MM.1S (cell line): Measurements from ENCODE around the gene PSAT1.

ENCODE experiments used
- DNase-seq: peaks from one replicate; pipeline ENCODE4 v3.0.0-alpha.2; 2015
- H2AFZ ChIP-seq: fragments of 300-600 bp; sonication (generic); 2 replicates; pipeline ENCODE4 v1.6.0; 2016; ENCODE audit warnings: antibody characterized with exemption, low read length
- H3F3A ChIP-seq: fragments of 300-600 bp; sonication (generic); 2 replicates; pipeline ENCODE4 v1.6.1; 2016; ENCODE audit warnings: mild to moderate bottlenecking, antibody characterized with exemption, low read length, moderate library complexity, mixed read lengths; ENCODE audit not compliant: insufficient read depth
- H3K27ac ChIP-seq: fragments of 300-600 bp; sonication (generic); 2 replicates; pipeline ENCODE4 v1.5.1; 2016; ENCODE audit warnings: mild to moderate bottlenecking, low read length
- H3K27me3 ChIP-seq: fragments of 300-600 bp; sonication (generic); replicated peaks from 2 replicates; pipeline ENCODE4 v1.6.0; 2016; ENCODE audit warnings: low read length; ENCODE audit not compliant: insufficient read depth
- H3K36me3 ChIP-seq: fragments of 300-600 bp; sonication (generic); replicated peaks from 2 replicates; pipeline ENCODE4 v1.6.1; 2016; ENCODE audit warnings: mild to moderate bottlenecking, low read length, mixed read lengths; ENCODE audit not compliant: insufficient read depth
- H3K4me1 ChIP-seq: fragments of 300-600 bp; sonication (generic); 2 replicates; pipeline ENCODE4 v1.6.1; 2016; ENCODE audit warnings: low read length, mixed read lengths
- H3K4me2 ChIP-seq: fragments of 300-600 bp; sonication (generic); 2 replicates; pipeline ENCODE4 v1.6.0; 2016; ENCODE audit warnings: low read depth, low read length
- H3K4me3 ChIP-seq: fragments of 300-600 bp; sonication (generic); 2 replicates; pipeline ENCODE4 v1.5.1; 2016; ENCODE audit warnings: low read length, mixed read lengths
- H3K79me2 ChIP-seq: fragments of 300-600 bp; sonication (generic); 2 replicates; pipeline ENCODE4 v1.6.1; 2016; ENCODE audit warnings: mixed run types, low read length, mixed read lengths
- H3K9ac ChIP-seq: fragments of 300-600 bp; sonication (generic); 2 replicates; pipeline ENCODE4 v1.6.1; 2016; ENCODE audit warnings: low read length, mixed read lengths
- H3K9me2 ChIP-seq: fragments of 300-600 bp; sonication (generic); replicated peaks from 2 replicates; pipeline ENCODE4 v1.6.1; 2016; ENCODE audit warnings: mild to moderate bottlenecking, low read length, mixed read lengths; ENCODE audit not compliant: insufficient read depth
- H3K9me3 ChIP-seq: fragments of 300-600 bp; sonication (generic); replicated peaks from 2 replicates; pipeline ENCODE4 v1.6.1; 2016; ENCODE audit warnings: mild to moderate bottlenecking, low read length, mixed read lengths; ENCODE audit not compliant: insufficient read depth
- H4K20me1 ChIP-seq: fragments of 300-600 bp; sonication (generic); 2 replicates; pipeline ENCODE4 v1.6.1; 2016; ENCODE audit warnings: mild to moderate bottlenecking, low read length, moderate library complexity, mixed read lengths; ENCODE audit not compliant: insufficient read depth
- CTCF ChIP-seq: fragments of 300-600 bp; sonication (generic); IDR thresholded peaks from 2 replicates; pipeline ENCODE4 v1.5.1; 2016; ENCODE audit warnings: antibody characterized with exemption, low read length, mixed read lengths
- EZH2 ChIP-seq: fragments of 300-600 bp; sonication (generic); optimal IDR thresholded peaks from 2 replicates; pipeline ENCODE3; 2017; ENCODE audit warnings: low read depth, mild to moderate bottlenecking, antibody characterized with exemption, low read length, mixed read lengths
- EZH2phosphoT487 ChIP-seq: fragments of 300-600 bp; sonication (generic); IDR thresholded peaks from 2 replicates; pipeline ENCODE4 v1.6.1; 2018; ENCODE audit warnings: antibody characterized with exemption, low read length

Gene PSAT1

DNA sequence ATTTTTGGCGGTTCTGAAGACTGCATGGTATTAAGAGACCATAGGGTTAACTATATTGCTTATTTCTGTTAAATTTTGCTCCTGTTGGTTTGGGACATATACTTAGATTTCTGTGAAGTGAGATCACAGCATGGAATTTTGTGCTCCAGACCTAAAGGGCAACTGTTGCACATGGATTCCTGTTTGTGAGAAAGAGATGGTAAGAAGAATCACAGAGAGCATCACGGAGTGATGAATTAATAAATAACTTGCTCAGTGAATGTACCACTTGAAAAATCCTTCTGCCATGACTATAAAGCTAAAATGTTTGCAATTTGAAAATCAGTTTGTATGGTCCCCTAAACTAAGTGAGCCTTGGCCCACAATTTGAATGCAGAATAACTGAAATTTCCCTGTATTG, 4.5 kb downstream of the PSAT1 start:
- Histone ChIP-seq H3K79me2 (peaks cover 39% of the 10 kb centered on the region), H3K9me3 (no peaks in the 10 kb centered on the region), H3F3A (no peaks in the 10 kb centered on the region), H3K9ac (no peak overlapping the region), H2AFZ (no peak overlapping the region), H3K4me1 (no peaks in the 10 kb centered on the region), H3K27me3 (no peaks in the 10 kb centered on the region), H3K4me2 (no peak overlapping the region), H3K36me3 (no peaks in the 10 kb centered on the region; the same call in 1 of the 2 replicates), H3K4me3 (no peak overlapping the region), H3K9me2 (no peaks in the 10 kb centered on the region), H3K27ac (no peak overlapping the region), H4K20me1 (no peaks in the 10 kb centered on the region)
- no peak for TF ChIP-seq EZH2
- no peak for DNase-seq

GRCh38 chr9:78303377-78304062, 6.6 kb downstream of the PSAT1 start:
- Histone ChIP-seq H4K20me1 (no peaks in the 10 kb centered on the region), H3F3A (no peaks in the 10 kb centered on the region), H3K9me2 (no peaks in the 10 kb centered on the region), H2AFZ (no peak overlapping the region), H3K9ac (no peak overlapping the region), H3K27me3 (no peaks in the 10 kb centered on the region), H3K4me1 (no peaks in the 10 kb centered on the region), H3K27ac (no peak overlapping the region), H3K4me3 (no peak overlapping the region), H3K36me3 (no peaks in the 10 kb centered on the region; the same call in 1 of the 2 replicates), H3K9me3 (no peaks in the 10 kb centered on the region), H3K4me2 (no peak overlapping the region), H3K79me2 (peaks cover 25% of the 10 kb centered on the region)
- TF ChIP-seq EZH2phosphoT487 (no peak), EZH2 (no peak), CTCF (no peak)
- DNase-seq = no peak

GRCh38 chr9:78304357-78304756, 7.4 kb downstream of the PSAT1 start:
- Histone ChIP-seq H3K4me2 (no peak overlapping the region), H3K79me2 (peaks cover 17% of the 10 kb centered on the region), H3K4me1 (no peaks in the 10 kb centered on the region), H3K9ac (no peak overlapping the region), H3K36me3 (no peaks in the 10 kb centered on the region; the same call in 1 of the 2 replicates), H3K27me3 (no peaks in the 10 kb centered on the region), H4K20me1 (no peaks in the 10 kb centered on the region), H3K4me3 (no peak overlapping the region), H2AFZ (no peak overlapping the region), H3F3A (no peaks in the 10 kb centered on the region), H3K9me3 (no peaks in the 10 kb centered on the region), H3K27ac (no peak overlapping the region), H3K9me2 (no peaks in the 10 kb centered on the region)
- DNase-seq = no peak
- no peak for TF ChIP-seq EZH2
- TF ChIP-seq CTCF = no peak
- TF ChIP-seq EZH2phosphoT487 = no peak
